Fibroblast of skin of abdomen (primary cell): ENCODE measurements around the gene SPATA13.
"Not testable (repeated sequence)": the region's sequence is repeated elsewhere in the genome, so short reads cannot be mapped to it uniquely, and the experiment has no call there.

ENCODE experiments used
- DNase-seq: peaks from one replicate; pipeline ENCODE4 v3.0.0-alpha.2; 2013

SPATA13 gene

GRCh38 chr13:24323036-24323738 lies 162.7 kb downstream of the SPATA13 start:
- no peak for DNase-seq

DNA sequence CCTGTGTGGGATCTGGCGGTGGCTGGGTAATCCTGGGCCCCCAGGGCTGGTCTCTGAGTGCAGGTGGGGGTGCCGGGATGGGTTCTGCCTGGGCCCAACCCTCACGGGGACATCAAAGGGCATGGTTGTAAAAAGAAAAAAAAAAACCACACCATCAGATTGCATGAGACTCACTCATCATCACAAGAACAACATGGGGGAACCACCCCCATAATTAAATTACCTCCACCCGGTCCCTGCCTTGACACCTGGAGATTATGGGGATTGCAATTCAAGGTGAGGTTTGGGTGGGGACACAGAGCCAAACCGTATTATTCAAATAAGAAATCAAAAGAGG lies 163.2 kb downstream of the SPATA13 start:
- no peak for DNase-seq

GRCh38 chr13:24327598-24327997 lies 167.1 kb downstream of the SPATA13 start:
- DNase-seq: not testable (repeated sequence)

DNA sequence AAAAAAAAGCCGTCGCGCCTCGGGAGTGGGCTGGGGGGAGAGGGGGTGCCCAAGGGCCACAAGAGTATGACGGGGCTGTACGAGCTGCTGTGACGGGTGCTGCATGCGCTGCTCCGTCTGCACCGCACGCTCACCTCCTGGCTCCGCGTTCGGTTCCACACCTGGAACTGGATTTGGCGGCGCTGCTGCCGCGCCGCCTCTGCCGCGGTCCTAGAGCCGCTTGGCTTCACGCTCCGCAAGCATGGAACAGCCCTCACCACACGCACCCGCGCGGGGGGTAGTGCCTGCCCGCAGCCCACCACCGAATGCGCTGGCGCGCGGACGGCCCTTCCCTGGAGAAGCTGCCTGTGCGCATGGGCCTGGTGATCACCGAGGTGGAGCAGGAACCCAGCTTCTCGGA lies 167.6 kb downstream of the SPATA13 start:
- DNase-seq: no peak

- no peak for DNase-seq
Measured at GRCh38 chr13:24338721-24339120, 178.2 kb downstream of the SPATA13 start.

GRCh38 chr13:24339937-24340607 lies 179.6 kb downstream of the SPATA13 start:
- DNase-seq: no peak

- no peak for DNase-seq
Measured at GRCh38 chr13:24340608-24340955, 180.1 kb downstream of the SPATA13 start.

DNA sequence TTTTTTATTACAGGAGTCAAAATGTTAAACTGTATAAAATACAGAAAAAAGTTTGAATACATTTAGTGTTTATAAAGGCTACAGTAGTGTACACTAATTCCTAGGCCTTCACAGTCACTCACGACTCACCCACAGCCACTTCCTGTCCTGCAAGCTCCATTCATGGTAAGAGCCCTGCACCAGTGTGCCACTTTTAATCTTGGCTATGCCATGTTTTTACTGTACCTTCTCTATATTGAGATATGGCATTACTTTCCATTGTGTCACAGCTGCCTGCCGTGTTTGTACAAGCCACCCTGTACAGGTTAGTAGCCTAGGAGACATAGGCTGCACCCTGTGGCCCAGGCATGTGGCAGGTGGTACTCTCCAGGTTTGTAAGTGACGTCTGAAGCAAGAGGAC lies 180.9 kb downstream of the SPATA13 start:
- peak; percentile 59 for DNase-seq

DNA sequence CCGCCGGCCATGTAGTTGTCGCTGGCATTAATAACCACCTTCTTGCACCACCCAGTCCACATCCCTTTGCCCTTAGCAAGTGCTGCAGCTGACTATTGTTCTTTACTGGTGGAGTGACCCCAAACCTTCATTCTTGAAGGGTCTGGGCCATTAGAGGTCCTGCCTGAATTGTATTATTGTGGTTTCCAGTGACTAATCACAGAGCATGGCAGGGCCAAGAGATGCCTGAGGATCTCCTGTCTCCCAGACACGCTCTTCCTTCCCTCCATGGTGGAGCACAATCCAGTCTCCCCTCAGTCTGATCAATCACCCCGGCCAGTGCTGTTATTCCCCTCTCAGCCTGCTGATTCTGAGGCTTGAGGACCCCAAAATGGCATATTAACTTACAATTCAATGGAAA lies 187.9 kb downstream of the SPATA13 start:
- DNase-seq: no peak

DNA sequence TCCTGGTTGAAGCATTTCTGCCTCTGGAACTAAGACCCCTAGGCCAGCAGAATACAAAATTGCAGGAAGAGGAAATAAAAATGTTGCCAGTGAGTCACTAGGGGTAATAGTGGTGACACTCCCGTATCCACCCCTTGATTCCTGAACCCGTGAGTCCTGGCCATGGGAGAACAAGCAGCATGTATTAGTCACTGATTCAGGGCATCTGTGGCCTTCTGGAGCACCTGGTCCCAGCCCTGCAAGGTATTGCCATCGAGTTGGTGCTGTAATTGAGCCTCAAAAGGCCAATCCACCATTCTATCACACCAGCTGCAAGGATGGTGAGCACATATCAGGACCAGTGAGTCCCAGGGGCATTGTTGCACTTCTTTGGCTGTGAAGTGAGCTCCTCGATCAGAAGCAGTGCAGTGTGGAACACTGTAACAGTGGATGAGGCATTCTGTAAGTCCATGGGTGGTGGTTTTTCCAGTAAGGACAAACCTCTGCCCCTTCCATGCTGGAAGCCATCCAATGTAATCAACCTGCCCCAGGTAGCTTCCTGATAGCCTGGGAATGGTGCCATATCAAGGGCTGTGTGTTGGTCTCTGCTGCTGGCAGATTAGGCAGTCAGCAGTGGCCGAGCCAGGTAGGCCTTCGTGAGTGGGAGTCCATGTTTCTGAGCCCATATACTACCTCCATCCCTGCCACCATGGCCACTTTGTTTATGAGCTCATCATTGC lies 188.4 kb downstream of the SPATA13 start:
- no peak for DNase-seq

DNA sequence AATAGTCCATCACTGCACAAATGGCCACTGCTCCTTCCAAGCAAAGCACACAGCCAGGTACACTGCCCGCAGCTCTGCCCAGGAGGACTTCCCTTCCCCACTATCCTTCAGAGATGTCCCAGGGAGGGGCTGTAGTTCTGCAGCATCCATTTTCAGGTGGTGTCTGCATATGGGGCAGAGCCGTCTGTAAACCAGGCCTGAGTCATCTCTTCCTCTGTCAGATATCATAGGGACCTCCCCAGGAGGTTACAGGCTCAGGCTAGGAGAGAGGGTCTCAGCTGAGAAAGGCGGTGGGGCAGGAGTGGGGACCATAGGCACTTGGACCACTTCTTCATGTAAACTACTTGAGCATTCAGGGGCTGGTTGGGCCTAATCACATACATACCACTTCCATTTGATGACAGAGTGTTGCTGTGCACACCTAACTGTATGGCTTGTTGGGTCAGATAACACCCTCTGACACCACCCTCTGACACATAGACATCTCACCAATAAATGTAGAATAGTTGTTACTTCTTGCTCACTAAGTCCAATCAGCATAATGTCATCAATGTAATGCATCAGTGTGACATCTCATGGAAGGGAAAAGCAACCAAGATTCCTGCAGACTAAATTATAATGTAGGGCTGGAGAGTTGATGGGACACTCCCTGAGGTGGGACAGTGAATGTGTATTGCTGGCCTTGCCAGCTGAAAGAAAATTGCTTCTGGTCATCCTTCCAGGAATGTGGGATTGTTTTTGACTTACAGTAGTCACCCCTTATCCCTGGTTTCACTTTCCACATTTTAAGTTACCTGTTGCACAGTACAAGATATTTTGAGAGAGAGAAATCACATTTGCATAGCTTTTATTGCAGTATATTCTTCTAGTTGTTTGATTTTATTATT lies 189.5 kb downstream of the SPATA13 start:
- not testable (repeated sequence) for DNase-seq

- no peak for DNase-seq
Measured at GRCh38 chr13:24351423-24351822, 190.9 kb downstream of the SPATA13 start.

GRCh38 chr13:24353736-24354135 lies 193.2 kb downstream of the SPATA13 start:
- DNase-seq: no peak

DNA sequence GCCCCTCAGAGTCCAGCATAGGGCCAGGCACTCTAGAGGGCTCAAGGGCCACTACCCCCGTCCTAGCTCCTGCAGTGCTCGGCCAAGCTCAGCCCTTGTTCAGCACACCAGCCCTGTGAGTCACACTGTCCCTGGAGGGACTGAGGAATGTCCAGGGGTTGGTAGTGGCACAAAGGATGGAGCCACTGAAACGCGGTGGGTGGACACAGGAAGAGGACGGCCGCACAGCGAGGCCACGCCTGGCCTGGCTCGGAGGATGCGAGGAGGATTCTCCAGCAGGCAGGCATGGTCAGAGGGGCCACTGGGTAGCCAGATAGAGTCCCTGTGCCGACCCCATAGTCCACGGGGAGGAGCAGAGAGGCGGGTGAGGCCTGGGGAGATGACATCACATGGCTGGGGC lies 194.6 kb downstream of the SPATA13 start:
- DNase-seq: no peak

- no peak for DNase-seq
Measured at GRCh38 chr13:24356270-24356669, 195.8 kb downstream of the SPATA13 start.
